Stimulated activated CD8-positive, alpha-beta memory T cell treated with anti-CD3 and anti-CD28 coated beads, Interleukin-7, amount 100 ng/mL, for 1 hour (primary cell): ENCODE measurements around the gene ZNG1F.
"Not testable (repeated sequence)": the region's sequence is repeated elsewhere in the genome, so short reads cannot be mapped to it uniquely, and the experiment has no call there.

ENCODE experiments used
- DNase-seq, 2 donors: peaks; one replicate each; pipeline ENCODE4 v3.0.0-alpha.2; 2020; ENCODE audit warnings: low read depth in 2 of 2

ZNG1F gene

GRCh38 chr9:41086215-41086614 lies 102.9 kb downstream of the ZNG1F start:
- not testable (repeated sequence) for DNase-seq

- not testable (repeated sequence) for DNase-seq
Measured at GRCh38 chr9:41082358-41082757, 106.8 kb downstream of the ZNG1F start.
